ENCODE measurements around the gene GPR35.

The GPR35 gene

DNA sequence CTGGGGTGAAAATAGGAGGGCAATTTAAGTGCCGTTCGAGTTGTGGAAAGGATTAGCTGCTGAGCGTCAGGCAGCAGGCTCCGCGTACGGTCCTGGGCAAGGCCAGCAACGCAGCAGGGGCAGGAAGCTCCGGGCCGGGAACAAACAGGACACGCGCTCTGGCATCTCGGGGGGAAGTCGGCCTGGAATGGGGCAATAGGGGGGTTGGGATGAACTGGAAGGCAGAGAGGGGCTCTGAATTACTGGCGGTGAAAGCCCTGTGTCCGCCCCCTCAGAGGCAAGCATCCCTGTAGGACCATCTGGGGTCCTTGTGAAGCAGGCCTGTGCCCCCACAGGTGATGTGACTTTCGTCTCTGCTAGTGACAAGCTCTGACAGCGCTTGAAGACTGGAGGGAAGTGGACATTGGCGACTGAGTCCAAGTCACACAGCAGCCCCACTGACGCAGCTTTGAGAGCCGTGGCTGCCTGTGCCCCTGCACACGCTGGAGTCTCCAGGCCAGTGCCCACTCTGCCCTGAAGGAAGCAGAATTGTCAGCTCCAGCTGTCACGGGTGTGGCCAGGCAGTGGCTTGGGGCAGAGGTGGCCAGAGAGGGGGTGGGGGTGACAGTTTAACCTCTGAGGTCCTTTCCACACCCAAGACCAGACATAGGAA is 22.3 kb downstream of the GPR35 start:
- TF ChIP-seq, protein P1, sequence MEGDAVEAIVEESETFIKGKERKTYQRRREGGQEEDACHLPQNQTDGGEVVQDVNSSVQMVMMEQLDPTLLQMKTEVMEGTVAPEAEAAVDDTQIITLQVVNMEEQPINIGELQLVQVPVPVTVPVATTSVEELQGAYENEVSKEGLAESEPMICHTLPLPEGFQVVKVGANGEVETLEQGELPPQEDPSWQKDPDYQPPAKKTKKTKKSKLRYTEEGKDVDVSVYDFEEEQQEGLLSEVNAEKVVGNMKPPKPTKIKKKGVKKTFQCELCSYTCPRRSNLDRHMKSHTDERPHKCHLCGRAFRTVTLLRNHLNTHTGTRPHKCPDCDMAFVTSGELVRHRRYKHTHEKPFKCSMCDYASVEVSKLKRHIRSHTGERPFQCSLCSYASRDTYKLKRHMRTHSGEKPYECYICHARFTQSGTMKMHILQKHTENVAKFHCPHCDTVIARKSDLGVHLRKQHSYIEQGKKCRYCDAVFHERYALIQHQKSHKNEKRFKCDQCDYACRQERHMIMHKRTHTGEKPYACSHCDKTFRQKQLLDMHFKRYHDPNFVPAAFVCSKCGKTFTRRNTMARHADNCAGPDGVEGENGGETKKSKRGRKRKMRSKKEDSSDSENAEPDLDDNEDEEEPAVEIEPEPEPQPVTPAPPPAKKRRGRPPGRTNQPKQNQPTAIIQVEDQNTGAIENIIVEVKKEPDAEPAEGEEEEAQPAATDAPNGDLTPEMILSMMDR (IDR thresholded peaks at IDR 0.05; ENCODE audit: low read depth, low read length): no peak
- H3K4me3 ChIP-seq (replicated peaks in 1 of 2; ENCODE audit: low read depth in 2 of 2, low read length in 2 of 2): no peak overlapping the region
- DNase-seq (ENCODE audit: low read depth in 2 of 2): no peak

DNA sequence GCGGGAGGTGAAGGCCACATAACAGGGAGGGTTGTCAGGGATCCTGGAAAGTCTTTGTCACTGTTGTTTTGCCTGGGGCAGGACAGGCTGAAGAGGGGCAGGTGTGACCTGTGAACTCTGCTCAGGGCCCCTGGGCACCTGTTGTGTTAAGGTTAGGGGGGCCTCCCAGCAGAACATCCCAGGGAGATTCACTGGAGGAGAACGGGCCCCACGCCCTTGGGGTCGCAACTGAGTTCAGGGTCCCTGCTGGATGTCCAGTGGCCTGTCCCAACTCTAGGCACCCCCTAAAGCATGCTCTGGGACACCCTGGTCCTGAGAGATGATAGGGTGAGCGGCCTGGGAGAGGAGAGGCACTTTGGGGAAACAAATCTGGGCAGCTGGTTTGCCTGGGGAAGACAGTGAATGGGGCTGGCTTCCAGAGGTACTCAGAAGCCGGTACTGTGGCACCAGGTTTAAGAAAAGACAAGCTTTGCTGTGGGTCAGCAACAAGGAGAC is 22.9 kb downstream of the GPR35 start:
- TF ChIP-seq, protein P1 (IDR thresholded peaks at IDR 0.05; ENCODE audit: low read depth, low read length): no peak
- DNase-seq (ENCODE audit: low read depth in 2 of 2): no peak
- no peak overlapping the region for H3K4me3 ChIP-seq (replicated peaks in 1 of 2; ENCODE audit: low read depth in 2 of 2, low read length in 2 of 2)

DNA sequence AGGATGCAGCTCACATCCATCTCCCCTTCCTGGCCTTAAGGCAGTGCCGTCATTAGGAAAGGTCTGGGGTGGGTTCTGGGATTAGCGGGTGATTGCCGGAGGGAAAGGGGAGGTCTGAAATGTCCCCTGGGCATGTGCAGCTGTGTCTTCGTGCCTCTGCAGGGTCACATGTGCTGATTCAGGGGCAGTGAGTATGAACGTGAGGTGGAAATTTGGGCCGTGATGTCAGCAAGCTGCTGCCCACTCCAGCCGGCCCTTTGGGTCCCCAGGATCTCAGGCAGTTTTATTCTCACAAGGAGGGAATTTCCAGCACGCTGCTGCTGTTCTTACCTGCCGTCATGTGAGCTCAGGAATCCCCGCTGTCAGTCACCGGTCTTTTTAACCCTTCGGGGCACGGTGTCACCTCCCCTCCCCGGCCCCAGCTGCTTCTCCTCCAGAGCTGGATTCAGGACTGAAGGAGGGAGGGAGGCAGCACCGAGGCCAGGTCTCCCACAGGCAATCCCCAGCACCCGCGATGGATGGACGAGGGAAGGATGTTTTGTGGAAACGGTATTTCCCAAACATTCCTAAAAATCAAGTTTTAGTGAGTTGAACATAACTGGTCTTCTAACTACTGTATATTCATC is 23.5 kb downstream of the GPR35 start:
- no peak for DNase-seq (ENCODE audit: low read depth in 2 of 2)
- no peak overlapping the region for H3K4me3 ChIP-seq (replicated peaks in 1 of 2; ENCODE audit: low read depth in 2 of 2, low read length in 2 of 2)
- TF ChIP-seq, protein P1 (IDR thresholded peaks at IDR 0.05; ENCODE audit: low read depth, low read length): no peak

DNA sequence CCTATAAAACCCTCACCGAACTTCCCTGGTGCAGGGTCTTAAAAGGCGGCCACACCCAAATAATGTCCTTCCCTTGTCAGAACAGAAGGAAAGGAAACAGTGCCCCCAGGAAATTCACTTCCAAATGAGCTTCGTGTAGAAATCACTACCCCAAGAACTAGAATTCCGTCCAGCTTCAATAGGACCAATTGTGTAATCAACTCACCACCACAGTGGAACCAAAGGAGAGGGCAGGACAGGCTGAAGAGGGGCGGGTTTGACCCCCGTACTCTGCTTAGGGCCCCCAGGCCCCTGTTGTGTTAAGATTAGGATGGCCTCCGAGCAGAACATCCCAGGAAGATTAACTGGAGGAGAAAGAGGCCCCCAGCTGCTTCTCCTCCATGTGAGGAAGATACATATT is 24.1 kb downstream of the GPR35 start:
- no peak for DNase-seq (ENCODE audit: low read depth in 2 of 2)
- TF ChIP-seq, protein P1 (IDR thresholded peaks at IDR 0.05; ENCODE audit: low read depth, low read length): no peak
- no peak overlapping the region for H3K4me3 ChIP-seq (replicated peaks in 1 of 2; ENCODE audit: low read depth in 2 of 2, low read length in 2 of 2)

DNA sequence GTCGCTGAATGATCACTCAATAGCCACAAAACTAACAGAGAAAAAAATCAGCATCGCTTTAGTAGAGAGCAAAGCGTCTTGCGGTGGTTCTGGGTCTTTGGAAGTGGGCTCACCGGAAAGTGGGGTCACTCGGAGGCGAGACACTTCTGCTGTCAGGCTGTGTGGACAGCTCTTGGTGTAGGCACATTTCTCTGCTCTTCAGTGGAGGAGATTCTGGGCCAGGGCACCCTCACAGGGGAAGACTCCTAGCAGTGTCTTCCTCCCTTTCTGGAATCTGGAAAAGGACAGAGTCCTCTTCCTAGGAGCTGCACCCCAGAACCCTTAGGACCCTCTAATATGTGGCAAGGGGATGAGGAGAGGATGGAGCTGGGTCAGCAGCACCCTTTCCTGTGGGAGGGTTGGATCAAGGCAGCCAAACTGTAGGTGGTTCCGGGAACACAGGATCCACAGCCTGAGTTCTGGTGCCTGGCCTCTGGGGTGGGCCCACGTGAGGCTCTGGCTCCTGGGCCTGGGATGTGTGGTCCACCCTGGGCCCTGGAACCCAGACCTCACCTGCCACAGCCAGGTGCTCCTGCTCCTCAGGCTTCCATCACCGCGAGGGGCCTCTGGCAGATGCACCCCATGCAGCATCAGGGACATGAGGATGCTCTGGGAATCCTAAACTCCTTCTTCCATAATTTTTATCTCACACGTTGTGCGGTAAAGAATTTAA is 25.1 kb downstream of the GPR35 start:
- TF ChIP-seq, protein P1 (IDR thresholded peaks at IDR 0.05; ENCODE audit: low read depth, low read length): no peak
- DNase-seq (ENCODE audit: low read depth in 2 of 2): no peak
- no peak overlapping the region for H3K4me3 ChIP-seq (replicated peaks in 1 of 2; ENCODE audit: low read depth in 2 of 2, low read length in 2 of 2)

DNA sequence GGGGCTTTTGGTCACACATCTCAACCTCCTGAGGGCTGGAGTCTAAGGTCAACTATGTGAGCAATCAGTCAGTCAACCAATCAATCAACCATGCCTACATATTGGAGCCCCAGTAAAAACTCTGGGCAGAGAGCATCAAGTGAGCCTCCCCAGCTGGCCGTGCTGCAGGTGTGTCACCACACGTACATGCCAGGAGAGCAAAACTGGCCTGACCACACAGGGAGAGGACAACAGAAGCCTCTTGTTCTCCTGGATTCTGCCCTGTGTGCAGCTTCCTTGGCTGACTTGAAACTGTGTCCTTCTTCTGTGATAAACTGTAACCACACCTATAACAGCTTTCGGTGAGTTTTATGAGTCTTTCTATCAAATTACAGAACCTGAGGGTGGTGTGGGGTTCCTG is 25.9 kb downstream of the GPR35 start:
- no peak for DNase-seq (ENCODE audit: low read depth in 2 of 2)
- TF ChIP-seq, protein P1 (IDR thresholded peaks at IDR 0.05; ENCODE audit: low read depth, low read length): no peak
- H3K4me3 ChIP-seq (replicated peaks in 1 of 2; ENCODE audit: low read depth in 2 of 2, low read length in 2 of 2): no peak overlapping the region
